ENCODE results near the gene ERG. TPM values are rescaled to one million over a fixed set of nuclear protein-coding genes. Genes with fewer than 3 reads are reported as not detected.

The ERG gene
- total RNA-seq, 2 experiments from 2014 or later: not detected

GRCh38 chr21:38389896-38390295, 108.4 kb downstream of the ERG start:
- no peaks in the 10 kb centered on the region for H3K36me3 Mint-ChIP-seq (ENCODE audit: low read depth)
- Histone ChIP-seq H3K9me3 (ENCODE audit: control insufficient read depth in 1 of 2, insufficient read depth in 1 of 2, low read length in 2 of 2) (no peaks in the 10 kb centered on the region), H3K4me3 (ENCODE audit: low read length) (no peak overlapping the region), H3K27ac (ENCODE audit: low read depth in 1 of 2, low read length in 2 of 2) (no peak overlapping the region), H3K36me3 (ENCODE audit: insufficient read depth, low read length) (no peaks in the 10 kb centered on the region), H3K4me1 (ENCODE audit: insufficient read depth, low read length) (no peaks in the 10 kb centered on the region), H3K27me3 (ENCODE audit: control insufficient read depth in 1 of 2, insufficient read depth in 2 of 2, low read length in 2 of 2) (peaks cover 0 to 8% of the 10 kb centered on the region in 2 experiments)
- H3K4me1 Mint-ChIP-seq (ENCODE audit: low read depth): no peaks in the 10 kb centered on the region
- H3K9me3 Mint-ChIP-seq: no peaks in the 10 kb centered on the region
- intact Hi-C loops (cut with DNase I, micrococcal nuclease): no loop called here
- ChIA-PET POLR2A (no interaction called here), CTCF (no interaction called here)
- no peak overlapping the region for H3K4me3 Mint-ChIP-seq
- H3K27me3 Mint-ChIP-seq: peaks cover 26% of the 10 kb centered on the region
- TF ChIP-seq CTCF (IDR thresholded peaks at IDR 0.05): no peak
- DNase-seq (no peak), ATAC-seq (ENCODE audit: poor library complexity) (no peak)
- no peak overlapping the region for H3K27ac Mint-ChIP-seq

GRCh38 chr21:38389354-38389676, 109.0 kb downstream of the ERG start:
- no peak overlapping the region for H3K4me3 ChIP-seq (ENCODE audit: low read length)
- H3K9me3 Mint-ChIP-seq: no peaks in the 10 kb centered on the region

DNA sequence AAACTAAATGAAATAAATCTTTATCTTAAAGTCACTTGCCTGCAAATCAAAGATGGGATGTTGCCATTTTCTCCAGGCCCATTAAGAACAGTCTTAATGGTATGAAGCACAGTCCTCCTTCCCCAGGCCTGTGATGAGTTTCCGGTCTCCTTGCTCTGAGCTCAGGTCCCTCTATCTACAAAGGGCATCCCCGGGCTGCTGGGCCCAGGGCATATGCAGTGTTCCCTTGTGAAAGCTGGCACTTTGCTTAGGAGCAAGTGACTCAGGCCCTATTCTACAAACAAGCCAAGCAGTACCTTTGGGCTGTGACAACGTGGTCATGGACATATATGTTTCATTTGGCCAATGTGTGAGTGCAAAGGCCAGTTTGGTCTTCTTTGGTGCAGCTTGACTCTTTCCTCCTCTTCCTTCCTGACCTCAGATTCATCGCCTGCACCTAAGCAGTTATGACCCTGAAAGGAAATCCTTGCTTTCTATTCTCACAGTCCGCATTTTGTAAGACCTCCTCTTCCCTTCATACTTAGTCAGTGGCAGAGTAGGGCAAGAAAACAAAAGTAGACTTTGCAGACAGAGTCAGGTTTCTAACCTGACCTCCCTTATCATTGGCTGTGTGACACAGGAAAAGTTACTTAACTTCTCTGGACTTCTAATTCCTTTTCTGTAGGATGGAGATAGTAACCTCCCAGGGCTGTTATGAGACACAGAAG, 109.5 kb downstream of the ERG start:
- Mint-ChIP-seq H3K36me3 (ENCODE audit: low read depth) (no peaks in the 10 kb centered on the region), H3K4me1 (ENCODE audit: low read depth) (no peaks in the 10 kb centered on the region), H3K9me3 (no peaks in the 10 kb centered on the region), H3K27ac (no peak overlapping the region), H3K4me3 (no peak overlapping the region), H3K27me3 (peaks cover 27% of the 10 kb centered on the region)
- ChIA-PET CTCF (no interaction called here), POLR2A (no interaction called here)
- ATAC-seq (ENCODE audit: poor library complexity): no peak
- peaks cover 0 to 4% of the 10 kb centered on the region in 2 experiments for H3K9me3 ChIP-seq (ENCODE audit: control insufficient read depth in 1 of 2, insufficient read depth in 1 of 2, low read length in 2 of 2)
- intact Hi-C loops (cut with DNase I, micrococcal nuclease): no loop called here
- DNase-seq: no peak
- H3K36me3 ChIP-seq (ENCODE audit: insufficient read depth, low read length): no peaks in the 10 kb centered on the region
- H3K4me1 ChIP-seq (ENCODE audit: insufficient read depth, low read length): no peaks in the 10 kb centered on the region
- no peak overlapping the region for H3K27ac ChIP-seq (ENCODE audit: low read depth in 1 of 2, low read length in 2 of 2)
- TF ChIP-seq CTCF (IDR thresholded peaks at IDR 0.05): no peak
- H3K27me3 ChIP-seq (ENCODE audit: control insufficient read depth in 1 of 2, insufficient read depth in 2 of 2, low read length in 2 of 2): peaks cover 2 to 9% of the 10 kb centered on the region in 2 experiments
- H3K4me3 ChIP-seq (ENCODE audit: low read length): no peak overlapping the region

More at GRCh38 chr21:38389354-38389676, 109.0 kb downstream of the ERG start:
- POLR2A ChIA-PET: no interaction called here
- H3K36me3 Mint-ChIP-seq (ENCODE audit: low read depth): no peaks in the 10 kb centered on the region
- H3K9me3 ChIP-seq (ENCODE audit: control insufficient read depth in 1 of 2, insufficient read depth in 1 of 2, low read length in 2 of 2): no peaks in the 10 kb centered on the region
- peaks cover 25% of the 10 kb centered on the region for H3K27me3 Mint-ChIP-seq
- CTCF ChIA-PET: no interaction called here
- H3K27me3 ChIP-seq (ENCODE audit: control insufficient read depth in 1 of 2, insufficient read depth in 2 of 2, low read length in 2 of 2): peaks cover 2 to 9% of the 10 kb centered on the region in 2 experiments
- H3K4me3 Mint-ChIP-seq: no peak overlapping the region
- H3K4me1 Mint-ChIP-seq (ENCODE audit: low read depth): no peaks in the 10 kb centered on the region
- no peak for TF ChIP-seq CTCF (IDR thresholded peaks at IDR 0.05)
- H3K4me1 ChIP-seq (ENCODE audit: insufficient read depth, low read length): no peaks in the 10 kb centered on the region
- DNase-seq: no peak
- ATAC-seq (ENCODE audit: poor library complexity): no peak
- no peak overlapping the region for H3K27ac Mint-ChIP-seq
- intact Hi-C loops (cut with DNase I, micrococcal nuclease): no loop called here
- no peaks in the 10 kb centered on the region for H3K36me3 ChIP-seq (ENCODE audit: insufficient read depth, low read length)
- H3K27ac ChIP-seq (ENCODE audit: low read depth in 1 of 2, low read length in 2 of 2): no peak overlapping the region

All from CD4-positive, alpha-beta T cell (primary cell).